GM21390 (cell line): ENCODE data around the gene SEMA5A.

Experiments
- ATAC-seq: cut with Tn5 transposase; IDR thresholded peaks from one replicate; pipeline ENCODE4 v1.9.1; 2021; ENCODE audit not compliant: unreplicated experiment

Gene SEMA5A

GRCh38 chr5:9547122-9547947 is 1.5 kb upstream of the SEMA5A start:
- ATAC-seq: no peak

GRCh38 chr5:9545136-9545991 is 511 bp downstream of the SEMA5A start:
- no peak for ATAC-seq

GRCh38 chr5:9544502-9545135 is 1.3 kb downstream of the SEMA5A start:
- peak; percentile 69 for ATAC-seq

- ATAC-seq: no peak
Measured at GRCh38 chr5:9544056-9544455, 1.8 kb downstream of the SEMA5A start.

GRCh38 chr5:9543311-9543920 is 2.5 kb downstream of the SEMA5A start:
- no peak for ATAC-seq

- ATAC-seq: no peak
Measured at GRCh38 chr5:9540791-9541190, 5.1 kb downstream of the SEMA5A start.

- no peak for ATAC-seq
Measured at GRCh38 chr5:9538504-9538903, 7.4 kb downstream of the SEMA5A start.

- no peak for ATAC-seq
Measured at GRCh38 chr5:9537223-9538141, 8.4 kb downstream of the SEMA5A start.

GRCh38 chr5:9536717-9537116 is 9.2 kb downstream of the SEMA5A start:
- ATAC-seq: no peak

- ATAC-seq: no peak
Measured at GRCh38 chr5:9534881-9535517, 10.9 kb downstream of the SEMA5A start.

GRCh38 chr5:9533562-9534364 is 12.1 kb downstream of the SEMA5A start:
- no peak for ATAC-seq

- no peak for ATAC-seq
Measured at GRCh38 chr5:9533096-9533495, 12.8 kb downstream of the SEMA5A start.

GRCh38 chr5:9529513-9529912 is 16.4 kb downstream of the SEMA5A start:
- no peak for ATAC-seq

GRCh38 chr5:9529041-9529480 is 16.8 kb downstream of the SEMA5A start:
- ATAC-seq: no peak

GRCh38 chr5:9524941-9525340 is 20.9 kb downstream of the SEMA5A start:
- no peak for ATAC-seq

GRCh38 chr5:9523090-9523823 is 22.6 kb downstream of the SEMA5A start:
- no peak for ATAC-seq

- no peak for ATAC-seq
Measured at GRCh38 chr5:9519537-9519936, 26.3 kb downstream of the SEMA5A start.

- no peak for ATAC-seq
Measured at GRCh38 chr5:9516591-9516990, 29.3 kb downstream of the SEMA5A start.
